Measurements from ENCODE around the gene ZNF860.
"Not testable (repeated sequence)": the region's sequence is repeated elsewhere in the genome, so short reads cannot be mapped to it uniquely, and the experiment has no call there.

Gene ZNF860

DNA sequence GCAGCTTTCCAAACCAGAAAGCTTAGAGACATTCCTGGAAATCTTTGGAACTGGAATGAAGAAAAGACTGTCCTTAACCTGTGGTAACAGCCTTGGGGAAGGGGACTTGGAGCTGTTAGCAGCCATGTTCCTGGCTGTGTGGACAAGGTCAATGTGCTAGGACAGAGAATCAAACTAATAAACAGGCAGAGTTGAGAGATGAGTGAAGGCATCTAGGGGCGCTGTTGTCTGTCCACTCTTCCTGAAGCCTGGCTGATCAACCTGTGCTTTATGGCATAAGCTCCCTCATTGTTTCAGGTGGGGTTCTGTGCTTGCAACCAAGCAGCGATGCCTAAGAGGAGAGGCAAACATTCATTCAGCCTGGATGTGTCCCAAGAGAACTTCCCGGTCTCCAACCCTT is 19.3 kb downstream of the ZNF860 start:
- DNase-seq = no peak

- no peak for DNase-seq
Observed at GRCh38 chr3:32002561-32003368, 21.2 kb downstream of the ZNF860 start.

DNA sequence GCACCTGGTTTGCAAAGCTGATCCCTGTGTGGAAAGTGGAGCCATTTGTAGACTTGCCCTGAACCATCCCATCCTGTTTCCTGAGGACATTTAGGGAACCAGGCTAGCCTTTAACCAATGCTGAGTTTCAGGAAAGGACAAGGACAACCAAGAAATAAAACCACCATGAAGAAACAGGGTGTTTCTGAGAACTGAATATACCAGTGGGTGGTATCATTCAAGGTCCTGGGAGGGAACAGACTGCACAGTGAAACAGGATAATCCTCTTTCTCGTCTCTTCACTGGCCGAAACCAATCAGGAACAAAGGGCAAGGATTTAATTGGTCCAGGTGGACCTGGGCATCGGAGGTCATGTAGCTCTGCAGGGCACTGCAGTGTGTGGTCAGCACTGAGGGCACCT is 21.8 kb downstream of the ZNF860 start:
- DNase-seq = no peak

- no peak for DNase-seq
Observed at GRCh38 chr3:32004113-32004765, 22.7 kb downstream of the ZNF860 start.

DNA sequence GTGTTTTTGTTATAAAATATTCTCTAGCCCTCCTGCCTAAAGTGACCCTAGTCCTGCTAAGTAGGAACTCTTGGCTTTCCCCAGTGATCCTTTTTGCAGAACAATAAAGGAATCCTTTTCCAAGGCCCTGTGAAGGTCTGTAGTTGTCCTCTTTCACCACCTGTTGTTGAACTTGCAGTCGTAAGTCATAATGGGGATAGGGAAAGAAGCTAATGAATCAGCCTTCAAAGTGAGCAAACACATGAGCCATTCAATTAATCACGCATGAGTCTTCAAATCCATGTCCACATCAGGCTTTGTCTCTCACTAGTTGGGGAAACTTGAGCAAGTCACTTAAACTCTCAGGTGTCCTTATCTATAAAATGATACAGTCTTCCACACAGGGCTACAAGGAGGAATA is 27.6 kb downstream of the ZNF860 start:
- DNase-seq = no peak

DNA sequence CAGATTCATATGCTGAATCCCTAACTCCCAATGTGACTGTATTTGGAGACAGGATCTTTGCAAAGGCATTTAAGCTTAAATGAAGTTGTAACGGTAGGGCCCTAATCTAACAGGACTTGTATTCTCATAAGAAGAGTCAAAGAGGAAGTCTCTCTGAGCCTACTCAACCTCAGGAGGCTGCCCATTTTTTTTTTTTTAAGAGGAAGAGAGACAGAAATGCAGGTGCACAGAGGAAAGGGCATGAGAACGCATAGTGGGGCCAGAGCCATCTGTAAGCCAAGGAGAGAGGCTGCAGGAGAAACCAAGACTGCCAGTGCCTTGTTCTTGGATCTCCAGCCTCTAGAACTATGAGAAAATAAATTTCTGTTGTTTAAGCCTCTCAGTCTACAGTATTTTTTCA is 28.4 kb downstream of the ZNF860 start:
- no peak for DNase-seq

DNA sequence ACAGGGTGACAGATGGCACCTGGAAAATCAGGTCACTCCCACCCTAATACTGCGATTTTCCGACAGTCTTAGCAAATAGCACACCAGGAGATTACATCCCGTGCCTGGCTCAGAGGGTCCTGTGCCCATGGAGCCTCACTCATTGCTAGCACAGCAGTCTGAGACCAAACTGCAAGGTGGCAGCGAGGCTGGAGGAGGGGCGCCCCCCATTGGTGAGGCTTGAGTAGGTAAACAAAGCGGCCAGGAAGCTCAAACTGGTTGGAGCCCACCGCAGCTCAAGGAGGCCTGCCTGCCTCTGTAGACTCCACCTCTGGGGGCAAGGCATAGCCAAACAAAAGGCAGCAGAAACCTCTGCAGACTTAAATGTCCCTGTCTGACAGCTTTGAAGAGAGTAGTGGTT is 29.1 kb downstream of the ZNF860 start:
- DNase-seq = not testable (repeated sequence)

- DNase-seq = not testable (repeated sequence)
Observed at GRCh38 chr3:32015638-32016037, 34.1 kb downstream of the ZNF860 start.

GRCh38 chr3:32017286-32017685 is 35.7 kb downstream of the ZNF860 start:
- DNase-seq = no peak

- peak; percentile 65 for DNase-seq
Observed at GRCh38 chr3:32018757-32019564, 37.4 kb downstream of the ZNF860 start.

DNA sequence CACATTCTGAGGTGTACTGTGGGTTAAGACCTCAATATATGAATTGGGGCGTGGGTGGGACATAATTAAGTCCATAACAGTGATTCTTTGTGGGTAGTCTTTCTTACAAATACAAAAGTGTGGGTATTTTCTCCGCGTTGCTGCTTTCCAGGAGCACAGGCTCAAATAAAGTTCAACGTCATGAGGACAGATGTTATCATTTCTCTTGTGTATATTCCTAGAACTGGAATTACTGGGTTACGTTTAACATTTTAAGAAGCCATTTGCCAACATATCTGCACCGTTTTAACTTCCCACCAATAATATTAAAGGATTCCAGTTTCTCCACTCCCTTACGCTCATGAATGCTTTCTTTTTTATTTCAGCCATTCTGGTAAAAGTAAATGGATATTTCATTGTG is 39.6 kb downstream of the ZNF860 start:
- DNase-seq = no peak

DNA sequence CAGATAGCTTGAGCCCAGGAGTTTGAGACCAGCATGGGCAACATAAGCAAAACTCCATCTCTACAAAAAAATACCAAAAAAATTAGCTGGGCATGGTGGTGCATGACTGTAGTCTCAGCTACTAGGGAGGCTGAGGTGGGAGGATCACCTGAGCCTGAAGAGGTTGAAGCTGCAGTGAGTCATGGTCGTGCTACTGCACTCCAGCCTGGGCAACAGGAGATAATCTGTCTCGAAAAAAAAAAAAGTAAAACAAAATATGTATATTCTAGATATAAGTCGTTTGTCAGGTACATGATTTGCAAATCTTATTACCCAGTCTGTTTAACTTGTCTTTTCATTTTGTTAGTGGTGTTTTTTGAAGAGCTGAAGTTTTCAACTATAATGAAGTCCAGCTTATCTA is 40.2 kb downstream of the ZNF860 start:
- DNase-seq = no peak

GRCh38 chr3:32022947-32023346 is 41.4 kb downstream of the ZNF860 start:
- DNase-seq = no peak

GRCh38 chr3:32026593-32026992 is 45.0 kb downstream of the ZNF860 start:
- no peak for DNase-seq

DNA sequence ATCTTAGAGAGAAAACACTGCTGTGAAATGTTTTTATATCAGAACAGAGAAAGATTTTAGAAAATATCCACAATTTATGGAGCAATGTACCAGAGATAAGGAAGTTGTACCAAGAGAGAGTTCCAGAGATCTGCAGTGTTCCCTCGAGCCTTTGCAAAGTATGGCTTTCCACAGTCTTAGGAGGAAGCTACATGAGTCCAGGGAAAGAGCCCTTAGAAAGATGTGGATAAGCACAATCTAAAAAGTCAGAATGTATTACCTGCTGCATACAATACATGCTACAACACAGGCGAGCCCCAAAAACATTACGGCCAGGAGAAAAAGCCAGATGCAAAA is 56.4 kb downstream of the ZNF860 start:
- no peak for DNase-seq

DNA sequence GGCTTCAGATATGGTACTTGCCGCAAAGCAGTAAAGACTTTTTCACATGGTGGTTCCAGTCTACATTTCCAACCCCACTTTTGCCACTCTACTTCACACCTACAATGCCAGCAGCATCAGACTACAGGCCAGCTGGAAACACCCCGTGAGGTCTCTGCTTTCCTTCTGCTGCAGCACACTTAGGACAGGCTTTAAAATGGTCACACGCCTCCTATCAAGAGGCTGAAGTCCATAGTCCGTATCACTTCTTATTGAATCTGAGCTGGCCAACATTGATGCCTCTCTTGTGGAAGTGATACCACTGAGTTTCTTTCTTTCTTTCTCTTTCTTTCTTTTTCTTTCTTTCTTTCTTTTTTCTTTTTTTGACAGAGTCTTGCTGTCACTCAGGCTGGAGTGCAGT is 59.8 kb downstream of the ZNF860 start:
- DNase-seq = no peak
